Body of pancreas (tissue), 4 donors: ENCODE measurements around the gene WDR37.

Experiments used
- POLR2A ChIP-seq, 3 donors: fragments of 450-650 bp; IDR thresholded peaks; one replicate each; pipeline ENCODE4 v1.6.1; 2016; ENCODE audit warnings: antibody characterized with exemption in 3 of 3, mild to moderate bottlenecking in 2 of 3
- TF ChIP-seq, protein P1 (sequence below), 7 experiments: fragments of 450-650 bp in 4 of 7; fragments of 200-600 bp in 3 of 7; sonication (generic) in 3 of 7; IDR thresholded peaks; one replicate each; pipeline ENCODE4 v1.5.1; 2016 to 2019; ENCODE audit warnings: antibody characterized with exemption in 7 of 7

DNA sequence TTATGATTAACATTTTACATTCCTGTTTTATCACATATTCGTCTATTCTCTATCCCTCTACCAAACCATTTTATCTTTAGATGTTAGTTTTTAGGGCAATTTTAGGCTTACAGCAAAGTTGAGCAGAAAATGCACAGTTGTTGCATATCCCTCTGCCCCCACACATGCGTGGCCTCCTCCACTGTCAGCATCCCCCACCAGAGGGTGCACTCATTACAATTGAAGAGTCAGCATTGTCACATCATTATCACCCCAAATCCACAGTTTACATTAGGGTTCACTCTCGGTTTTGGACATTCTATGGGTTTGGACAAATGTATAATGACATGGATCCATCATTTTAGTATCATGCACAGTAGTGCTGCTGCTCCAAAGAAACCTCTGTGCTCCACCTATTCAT is 86.4 kb downstream of the WDR37 start:
- TF ChIP-seq, protein P1, sequence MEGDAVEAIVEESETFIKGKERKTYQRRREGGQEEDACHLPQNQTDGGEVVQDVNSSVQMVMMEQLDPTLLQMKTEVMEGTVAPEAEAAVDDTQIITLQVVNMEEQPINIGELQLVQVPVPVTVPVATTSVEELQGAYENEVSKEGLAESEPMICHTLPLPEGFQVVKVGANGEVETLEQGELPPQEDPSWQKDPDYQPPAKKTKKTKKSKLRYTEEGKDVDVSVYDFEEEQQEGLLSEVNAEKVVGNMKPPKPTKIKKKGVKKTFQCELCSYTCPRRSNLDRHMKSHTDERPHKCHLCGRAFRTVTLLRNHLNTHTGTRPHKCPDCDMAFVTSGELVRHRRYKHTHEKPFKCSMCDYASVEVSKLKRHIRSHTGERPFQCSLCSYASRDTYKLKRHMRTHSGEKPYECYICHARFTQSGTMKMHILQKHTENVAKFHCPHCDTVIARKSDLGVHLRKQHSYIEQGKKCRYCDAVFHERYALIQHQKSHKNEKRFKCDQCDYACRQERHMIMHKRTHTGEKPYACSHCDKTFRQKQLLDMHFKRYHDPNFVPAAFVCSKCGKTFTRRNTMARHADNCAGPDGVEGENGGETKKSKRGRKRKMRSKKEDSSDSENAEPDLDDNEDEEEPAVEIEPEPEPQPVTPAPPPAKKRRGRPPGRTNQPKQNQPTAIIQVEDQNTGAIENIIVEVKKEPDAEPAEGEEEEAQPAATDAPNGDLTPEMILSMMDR (IDR thresholded peaks at IDR 0.05) = peak in 3 of 7 experiments; percentile 5 to 12 (median 8)
- TF ChIP-seq POLR2A (IDR thresholded peaks at IDR 0.05) = no peak
